Left lung (tissue), 10 donors: ENCODE data around the gene MRNIP. TPM values are rescaled to one million over a fixed set of nuclear protein-coding genes. Genes with fewer than 3 reads are reported as not detected.
A peak's percentile ranks its signal among the peaks of the same experiment; 100 is the strongest.

Source experiments
- ATAC-seq: fragments of 200-7000 bp; cut with Tn5 transposase; one replicate; pipeline ENCODE4 v1.9.1; 2020; ENCODE audit warnings: moderate library complexity
- DNase-seq, 4 donors: peaks; one replicate each; pipeline ENCODE4 v3.0.0-alpha.2; 2013 to 2020
- H3K27ac ChIP-seq, 2 donors: fragments of 200-600 bp; sonication (generic) in 1 of 2; one replicate each; pipeline versions ENCODE4 v1.5.0 to v1.8.0; 2020 to 2021
- H3K27me3 ChIP-seq, 2 donors: fragments of 200-600 bp; sonication (generic) in 1 of 2; one replicate each; pipeline versions ENCODE4 v1.5.0 to v1.8.0; 2020 to 2021
- H3K36me3 ChIP-seq, 2 donors: fragments of 200-600 bp; sonication (generic) in 1 of 2; one replicate each; pipeline versions ENCODE4 v1.5.0 to v1.8.0; 2020 to 2021
- H3K4me1 ChIP-seq, 2 donors: fragments of 200-600 bp; one replicate each; pipeline ENCODE4 v1.8.0; 2021
- H3K4me3 ChIP-seq, 2 donors: fragments of 200-600 bp; sonication (generic) in 1 of 2; one replicate each; pipeline versions ENCODE4 v1.5.0 to v1.8.0; 2020 to 2021; ENCODE audit warnings: mild to moderate bottlenecking in 1 of 2
- H3K9me3 ChIP-seq, 2 donors: fragments of 200-600 bp; sonication (generic) in 1 of 2; one replicate each; pipeline versions ENCODE4 v1.5.0 to v1.8.0; 2020 to 2021
- CTCF ChIP-seq, 2 donors: fragments of 200-600 bp; sonication (generic) in 1 of 2; IDR thresholded peaks; one replicate each; pipeline versions ENCODE4 v1.5.0 to v1.8.0; 2021; ENCODE audit warnings: antibody characterized with exemption in 2 of 2
- intact Hi-C, 2 donors: fragments of 100-400 bp; cut with DNase I; formaldehyde crosslinking; loops; one replicate each; pipeline versions ENCODE4 v1.11.2 to v1.14.2; 2022
- polyA plus RNA-seq, 6 donors: library from polyadenylated mRNA; unstranded; fragments of 120-200 nt; gene quantifications; one replicate each; pipeline ENCODE4 v1.2.1, GENCODE V29; 2013; ENCODE audit not compliant: insufficient read length in 6 of 6
- total RNA-seq, 2 donors: library from RNA; stranded (reverse); fragmentation: NEBNext Ultra II Directional; extraction: Animal tissue kit (Norgen Biotek cat#: 25700); gene quantifications; one replicate each; pipeline ENCODE4 v1.2.1, GENCODE V29; 2021
- donor health status: DM: no; HTN: yes; CAD: no.
- donor health status: DM: no; HTN: no; CAD: no.

Gene MRNIP
- total and polyA plus RNA-seq, 8 donors, result 16.9 to 55.6 (median 46.3) TPM

GRCh38 chr5:179906294-179906794 is 47.7 kb upstream of the MRNIP start:
- DNase-seq (no peak), ATAC-seq (no peak)
- H3K4me3 ChIP-seq, result peak overlapping the region; percentile 53 to 68
- H3K27me3 ChIP-seq, result no peaks in the 10 kb centered on the region
- H3K4me1 ChIP-seq, result peaks cover 0 to 32% of the 10 kb centered on the region in 2 donors
- H3K9me3 ChIP-seq, result no peaks in the 10 kb centered on the region
- H3K36me3 ChIP-seq, result peaks cover 0 to 32% of the 10 kb centered on the region in 2 donors
- TF ChIP-seq CTCF (IDR thresholded peaks at IDR 0.05), result no peak
- intact Hi-C loops, result loop anchor here in 1 of 2 donors (10.0 kb wide), 1 partner anchor 142 kb away; no protein-coding TSS in a partner anchor
- peak overlapping the region in 1 of 2 donors; percentile 86 for H3K27ac ChIP-seq

GRCh38 chr5:179905161-179905560 is 46.5 kb upstream of the MRNIP start:
- H3K4me3 ChIP-seq, result no peak overlapping the region
- H3K9me3 ChIP-seq, result no peaks in the 10 kb centered on the region
- peaks cover 0 to 41% of the 10 kb centered on the region in 2 donors for H3K36me3 ChIP-seq
- DNase-seq, result no peak
- no peaks in the 10 kb centered on the region for H3K27me3 ChIP-seq
- H3K27ac ChIP-seq, result no peak overlapping the region
- intact Hi-C loops, result loop anchor here in 1 of 2 donors (10.0 kb wide), 1 partner anchor 140 kb away; no protein-coding TSS in a partner anchor
- peaks cover 0 to 32% of the 10 kb centered on the region in 2 donors for H3K4me1 ChIP-seq
- ATAC-seq, result no peak
- no peak for TF ChIP-seq CTCF (IDR thresholded peaks at IDR 0.05)

GRCh38 chr5:179904463-179905160 is 46.0 kb upstream of the MRNIP start:
- Histone ChIP-seq H3K4me1 (peaks cover 0 to 32% of the 10 kb centered on the region in 2 donors), H3K27me3 (no peaks in the 10 kb centered on the region), H3K4me3 (no peak overlapping the region), H3K36me3 (peaks cover 0 to 47% of the 10 kb centered on the region in 2 donors), H3K9me3 (no peaks in the 10 kb centered on the region), H3K27ac (no peak overlapping the region)
- peak in 1 of 4 donors; percentile 73 for DNase-seq
- intact Hi-C loops, result loop anchor here in 1 of 2 donors (10.0 kb wide), 1 partner anchor 140 kb away; no protein-coding TSS in a partner anchor
- TF ChIP-seq CTCF (IDR thresholded peaks at IDR 0.05), result no peak
- no peak for ATAC-seq

GRCh38 chr5:179902763-179903158 is 44.1 kb upstream of the MRNIP start:
- no peaks in the 10 kb centered on the region for H3K27me3 ChIP-seq
- no peak for TF ChIP-seq CTCF (IDR thresholded peaks at IDR 0.05)
- intact Hi-C loops, result loop anchor here in 1 of 2 donors (10.0 kb wide), 1 partner anchor 138 kb away; no protein-coding TSS in a partner anchor
- no peak for DNase-seq
- peaks cover 0 to 22% of the 10 kb centered on the region in 2 donors for H3K4me1 ChIP-seq
- H3K9me3 ChIP-seq, result no peaks in the 10 kb centered on the region
- peaks cover 0 to 65% of the 10 kb centered on the region in 2 donors for H3K36me3 ChIP-seq
- no peak for ATAC-seq
- no peak overlapping the region for H3K4me3 ChIP-seq
- H3K27ac ChIP-seq, result no peak overlapping the region
